GM20000 (cell line): Measurements from ENCODE around the gene RAD17.
"Not testable (repeated sequence)": the region's sequence is repeated elsewhere in the genome, so short reads cannot be mapped to it uniquely, and the experiment has no call there.

Experiments used
- DNase-seq: peaks from one replicate; pipeline ENCODE4 v3.0.0; 2012; ENCODE audit warnings: low spot score
- CTCF ChIP-seq: IDR thresholded peaks from 2 replicates; pipeline ENCODE4 v1.5.1; 2012; ENCODE audit warnings: mild to moderate bottlenecking, control low read depth; ENCODE audit errors: extremely low read depth, missing control alignments

Gene RAD17

GRCh38 chr5:69454460-69455249 is 85.0 kb downstream of the RAD17 start:
- TF ChIP-seq CTCF = no peak
- DNase-seq = no peak

- DNase-seq = not testable (repeated sequence)
These were observed 85.9 kb downstream of the RAD17 start for GRCh38 chr5:69455428-69455988.

- TF ChIP-seq CTCF = no peak
- no peak for DNase-seq
These were observed 92.6 kb downstream of the RAD17 start for GRCh38 chr5:69462170-69462569.
